ENCODE results near the gene GP2.

DNA sequence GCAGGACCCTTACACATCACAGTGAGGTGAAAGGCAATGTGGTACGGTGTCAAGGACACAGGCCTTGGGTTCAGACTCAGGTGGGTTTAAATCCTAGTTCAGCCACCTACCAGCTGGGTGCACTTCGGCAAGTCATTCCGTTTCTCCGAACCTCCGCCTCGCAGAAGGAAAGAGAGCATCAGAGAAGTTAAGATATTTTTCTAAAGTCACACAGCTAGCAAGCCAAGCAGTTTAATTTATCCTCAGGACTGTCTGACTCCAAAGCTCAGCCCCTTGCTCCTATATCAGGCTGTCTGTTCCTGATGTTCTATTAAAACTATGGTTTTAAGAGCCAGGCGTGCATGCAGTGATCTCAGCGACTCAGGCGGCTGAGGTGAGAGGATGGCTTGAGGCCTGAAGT, 65.1 kb downstream of the GP2 start:
- no peak for TF ChIP-seq POLR2AphosphoS5 (IDR thresholded peaks at IDR 0.05)
- TF ChIP-seq, protein P1, sequence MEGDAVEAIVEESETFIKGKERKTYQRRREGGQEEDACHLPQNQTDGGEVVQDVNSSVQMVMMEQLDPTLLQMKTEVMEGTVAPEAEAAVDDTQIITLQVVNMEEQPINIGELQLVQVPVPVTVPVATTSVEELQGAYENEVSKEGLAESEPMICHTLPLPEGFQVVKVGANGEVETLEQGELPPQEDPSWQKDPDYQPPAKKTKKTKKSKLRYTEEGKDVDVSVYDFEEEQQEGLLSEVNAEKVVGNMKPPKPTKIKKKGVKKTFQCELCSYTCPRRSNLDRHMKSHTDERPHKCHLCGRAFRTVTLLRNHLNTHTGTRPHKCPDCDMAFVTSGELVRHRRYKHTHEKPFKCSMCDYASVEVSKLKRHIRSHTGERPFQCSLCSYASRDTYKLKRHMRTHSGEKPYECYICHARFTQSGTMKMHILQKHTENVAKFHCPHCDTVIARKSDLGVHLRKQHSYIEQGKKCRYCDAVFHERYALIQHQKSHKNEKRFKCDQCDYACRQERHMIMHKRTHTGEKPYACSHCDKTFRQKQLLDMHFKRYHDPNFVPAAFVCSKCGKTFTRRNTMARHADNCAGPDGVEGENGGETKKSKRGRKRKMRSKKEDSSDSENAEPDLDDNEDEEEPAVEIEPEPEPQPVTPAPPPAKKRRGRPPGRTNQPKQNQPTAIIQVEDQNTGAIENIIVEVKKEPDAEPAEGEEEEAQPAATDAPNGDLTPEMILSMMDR (IDR thresholded peaks at IDR 0.05 in 8 of 11, conservative IDR thresholded peaks at IDR 0.05 in 3 of 11) = no peak
